Testis (tissue), 2 donors: ENCODE results near the gene CCER1.

Experiments
- CTCF ChIP-seq, 3 experiments: fragments of 450-650 bp in 2 of 3; fragments of 200-600 bp in 1 of 3; sonication (generic) in 1 of 3; IDR thresholded peaks; one replicate each; pipeline ENCODE4 v1.5.1; 2016 to 2019; ENCODE audit warnings: antibody characterized with exemption in 3 of 3, mild to moderate bottlenecking in 2 of 3, moderate library complexity in 1 of 3
- POLR2A ChIP-seq: fragments of 450-650 bp; IDR thresholded peaks from one replicate; pipeline ENCODE4 v1.6.1; 2017; ENCODE audit warnings: antibody characterized with exemption, mild to moderate bottlenecking, moderate library complexity

DNA sequence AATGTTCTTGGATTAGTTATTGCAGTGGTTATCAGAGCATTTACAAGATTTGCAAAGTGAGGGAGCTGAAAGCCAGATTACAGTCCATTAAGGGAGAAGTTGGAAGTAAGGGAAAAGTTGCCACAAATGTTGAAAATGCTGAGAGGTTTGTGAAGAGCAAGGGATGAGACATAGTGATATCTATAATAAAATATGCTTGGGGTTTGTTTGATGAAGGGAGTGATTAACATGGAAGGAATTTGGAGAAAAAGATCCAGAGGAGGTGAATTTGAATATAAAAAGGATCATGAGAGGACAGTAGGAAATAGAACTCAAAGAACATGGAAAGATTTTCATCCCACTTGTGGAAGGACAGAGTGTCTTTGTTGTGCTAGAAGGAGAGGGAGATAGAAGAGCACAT lies 19.3 kb upstream of the CCER1 start:
- TF ChIP-seq POLR2A: no peak
- TF ChIP-seq CTCF (IDR thresholded peaks at IDR 0.05): no peak
